MM.1S (cell line): Measurements from ENCODE around the gene HDAC7.

Experiments used
- DNase-seq: peaks from one replicate; pipeline ENCODE4 v3.0.0-alpha.2; 2015
- H2AFZ ChIP-seq: fragments of 300-600 bp; sonication (generic); 2 replicates; pipeline ENCODE4 v1.6.0; 2016; ENCODE audit warnings: antibody characterized with exemption, low read length
- H3F3A ChIP-seq: fragments of 300-600 bp; sonication (generic); 2 replicates; pipeline ENCODE4 v1.6.1; 2016; ENCODE audit warnings: mild to moderate bottlenecking, antibody characterized with exemption, low read length, moderate library complexity, mixed read lengths; ENCODE audit not compliant: insufficient read depth
- H3K27ac ChIP-seq: fragments of 300-600 bp; sonication (generic); 2 replicates; pipeline ENCODE4 v1.5.1; 2016; ENCODE audit warnings: mild to moderate bottlenecking, low read length
- H3K27me3 ChIP-seq: fragments of 300-600 bp; sonication (generic); replicated peaks from 2 replicates; pipeline ENCODE4 v1.6.0; 2016; ENCODE audit warnings: low read length; ENCODE audit not compliant: insufficient read depth
- H3K36me3 ChIP-seq: fragments of 300-600 bp; sonication (generic); replicated peaks from 2 replicates; pipeline ENCODE4 v1.6.1; 2016; ENCODE audit warnings: mild to moderate bottlenecking, low read length, mixed read lengths; ENCODE audit not compliant: insufficient read depth
- H3K4me1 ChIP-seq: fragments of 300-600 bp; sonication (generic); 2 replicates; pipeline ENCODE4 v1.6.1; 2016; ENCODE audit warnings: low read length, mixed read lengths
- H3K4me2 ChIP-seq: fragments of 300-600 bp; sonication (generic); 2 replicates; pipeline ENCODE4 v1.6.0; 2016; ENCODE audit warnings: low read depth, low read length
- H3K4me3 ChIP-seq: fragments of 300-600 bp; sonication (generic); 2 replicates; pipeline ENCODE4 v1.5.1; 2016; ENCODE audit warnings: low read length, mixed read lengths
- H3K79me2 ChIP-seq: fragments of 300-600 bp; sonication (generic); 2 replicates; pipeline ENCODE4 v1.6.1; 2016; ENCODE audit warnings: mixed run types, low read length, mixed read lengths
- H3K9ac ChIP-seq: fragments of 300-600 bp; sonication (generic); 2 replicates; pipeline ENCODE4 v1.6.1; 2016; ENCODE audit warnings: low read length, mixed read lengths
- H3K9me2 ChIP-seq: fragments of 300-600 bp; sonication (generic); replicated peaks from 2 replicates; pipeline ENCODE4 v1.6.1; 2016; ENCODE audit warnings: mild to moderate bottlenecking, low read length, mixed read lengths; ENCODE audit not compliant: insufficient read depth
- H3K9me3 ChIP-seq: fragments of 300-600 bp; sonication (generic); replicated peaks from 2 replicates; pipeline ENCODE4 v1.6.1; 2016; ENCODE audit warnings: mild to moderate bottlenecking, low read length, mixed read lengths; ENCODE audit not compliant: insufficient read depth
- H4K20me1 ChIP-seq: fragments of 300-600 bp; sonication (generic); 2 replicates; pipeline ENCODE4 v1.6.1; 2016; ENCODE audit warnings: mild to moderate bottlenecking, low read length, moderate library complexity, mixed read lengths; ENCODE audit not compliant: insufficient read depth
- CTCF ChIP-seq: fragments of 300-600 bp; sonication (generic); IDR thresholded peaks from 2 replicates; pipeline ENCODE4 v1.5.1; 2016; ENCODE audit warnings: antibody characterized with exemption, low read length, mixed read lengths
- EZH2 ChIP-seq: fragments of 300-600 bp; sonication (generic); optimal IDR thresholded peaks from 2 replicates; pipeline ENCODE3; 2017; ENCODE audit warnings: low read depth, mild to moderate bottlenecking, antibody characterized with exemption, low read length, mixed read lengths
- EZH2phosphoT487 ChIP-seq: fragments of 300-600 bp; sonication (generic); IDR thresholded peaks from 2 replicates; pipeline ENCODE4 v1.6.1; 2018; ENCODE audit warnings: antibody characterized with exemption, low read length

HDAC7 gene

GRCh38 chr12:47767216-47767724 lies 52.4 kb downstream of the HDAC7 start:
- Histone ChIP-seq H2AFZ (no peak overlapping the region), H3K9me3 (no peaks in the 10 kb centered on the region), H3K4me1 (peaks cover 4% of the 10 kb centered on the region; the same call in 1 of the 2 replicates), H3K27ac (no peak overlapping the region), H3K9ac (no peak overlapping the region), H3K9me2 (no peaks in the 10 kb centered on the region), H3K4me2 (no peak overlapping the region), H3K79me2 (no peaks in the 10 kb centered on the region), H3K36me3 (no peaks in the 10 kb centered on the region), H3F3A (no peaks in the 10 kb centered on the region), H3K27me3 (no peaks in the 10 kb centered on the region; the same call in 1 of the 2 replicates), H3K4me3 (no peak overlapping the region), H4K20me1 (no peaks in the 10 kb centered on the region)
- peak; percentile 82 for DNase-seq
- TF ChIP-seq EZH2 (no peak), EZH2phosphoT487 (no peak), CTCF (peak; percentile 71)

- Histone ChIP-seq H3K9me3 (no peaks in the 10 kb centered on the region), H3K4me2 (no peak overlapping the region)
Observed at GRCh38 chr12:47766502-47767215, 53.0 kb downstream of the HDAC7 start.

GRCh38 chr12:47763481-47764346 lies 56.0 kb downstream of the HDAC7 start:
- Histone ChIP-seq H4K20me1 (no peaks in the 10 kb centered on the region), H3K9me3 (no peaks in the 10 kb centered on the region), H3K9ac (no peak overlapping the region), H3K27me3 (peaks cover 3% of the 10 kb centered on the region; the same call in 1 of the 2 replicates), H3F3A (no peaks in the 10 kb centered on the region), H3K4me2 (no peak overlapping the region), H3K4me1 (peaks cover 4% of the 10 kb centered on the region), H3K79me2 (no peaks in the 10 kb centered on the region), H3K36me3 (no peaks in the 10 kb centered on the region), H3K4me3 (no peak overlapping the region), H3K27ac (no peak overlapping the region), H2AFZ (no peak overlapping the region), H3K9me2 (no peaks in the 10 kb centered on the region)
- no peak for DNase-seq
- TF ChIP-seq EZH2phosphoT487, result no peak
- no peak for TF ChIP-seq EZH2

More at GRCh38 chr12:47766502-47767215, 53.0 kb downstream of the HDAC7 start:
- Histone ChIP-seq H3F3A (no peaks in the 10 kb centered on the region), H3K36me3 (no peaks in the 10 kb centered on the region), H2AFZ (no peak overlapping the region), H3K9me2 (no peaks in the 10 kb centered on the region), H3K9ac (no peak overlapping the region), H3K27ac (no peak overlapping the region), H3K4me3 (no peak overlapping the region), H3K79me2 (no peaks in the 10 kb centered on the region), H4K20me1 (no peaks in the 10 kb centered on the region), H3K27me3 (no peaks in the 10 kb centered on the region; the same call in 1 of the 2 replicates), H3K4me1 (peaks cover 4% of the 10 kb centered on the region; the same call in 1 of the 2 replicates)
- TF ChIP-seq EZH2, result no peak
- no peak for TF ChIP-seq CTCF
- no peak for TF ChIP-seq EZH2phosphoT487
- DNase-seq, result no peak
